ENCODE measurements around the gene SASH1. TPM values are rescaled to one million over a fixed set of nuclear protein-coding genes. Genes with fewer than 3 reads are reported as not detected.

Gene SASH1
- total RNA-seq, 1 experiment from 2014 or later, result 12.3 TPM

DNA sequence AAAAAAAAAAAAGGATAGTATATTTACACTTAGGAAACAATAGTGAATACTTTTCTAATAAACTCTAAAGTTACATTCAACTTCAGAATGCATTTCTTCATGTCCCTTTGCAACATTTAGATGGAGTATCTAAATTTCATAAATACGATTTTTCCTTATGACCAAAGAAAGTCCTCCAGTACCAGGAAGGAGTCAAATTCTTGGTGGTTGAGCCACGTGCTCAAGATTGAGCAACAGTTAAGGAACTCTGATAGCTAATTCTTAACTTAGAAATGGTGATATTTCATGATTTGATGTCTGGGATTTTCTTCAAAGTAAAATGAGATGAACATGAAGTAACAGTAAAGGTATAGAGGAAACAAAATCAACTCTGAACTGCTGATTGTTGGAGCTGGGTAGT, 92.7 kb downstream of the SASH1 start:
- no peak overlapping the region for H3K4me3 Mint-ChIP-seq (ENCODE audit: low read depth, unreplicated experiment)
- no peak overlapping the region for H3K27ac Mint-ChIP-seq (ENCODE audit: unreplicated experiment)
- no TSS peak for BruUV-seq (replicated peaks)
- TF ChIP-seq, protein P1, sequence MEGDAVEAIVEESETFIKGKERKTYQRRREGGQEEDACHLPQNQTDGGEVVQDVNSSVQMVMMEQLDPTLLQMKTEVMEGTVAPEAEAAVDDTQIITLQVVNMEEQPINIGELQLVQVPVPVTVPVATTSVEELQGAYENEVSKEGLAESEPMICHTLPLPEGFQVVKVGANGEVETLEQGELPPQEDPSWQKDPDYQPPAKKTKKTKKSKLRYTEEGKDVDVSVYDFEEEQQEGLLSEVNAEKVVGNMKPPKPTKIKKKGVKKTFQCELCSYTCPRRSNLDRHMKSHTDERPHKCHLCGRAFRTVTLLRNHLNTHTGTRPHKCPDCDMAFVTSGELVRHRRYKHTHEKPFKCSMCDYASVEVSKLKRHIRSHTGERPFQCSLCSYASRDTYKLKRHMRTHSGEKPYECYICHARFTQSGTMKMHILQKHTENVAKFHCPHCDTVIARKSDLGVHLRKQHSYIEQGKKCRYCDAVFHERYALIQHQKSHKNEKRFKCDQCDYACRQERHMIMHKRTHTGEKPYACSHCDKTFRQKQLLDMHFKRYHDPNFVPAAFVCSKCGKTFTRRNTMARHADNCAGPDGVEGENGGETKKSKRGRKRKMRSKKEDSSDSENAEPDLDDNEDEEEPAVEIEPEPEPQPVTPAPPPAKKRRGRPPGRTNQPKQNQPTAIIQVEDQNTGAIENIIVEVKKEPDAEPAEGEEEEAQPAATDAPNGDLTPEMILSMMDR (IDR thresholded peaks at IDR 0.05; ENCODE audit: unreplicated experiment), result no peak
- H3K27me3 Mint-ChIP-seq (ENCODE audit: unreplicated experiment), result no peaks in the 10 kb centered on the region
- no peaks in the 10 kb centered on the region for H3K4me1 Mint-ChIP-seq (ENCODE audit: low read depth, unreplicated experiment)
- no peak for DNase-seq
- no peaks in the 10 kb centered on the region for H3K36me3 Mint-ChIP-seq (ENCODE audit: insufficient read depth, unreplicated experiment)
- intact Hi-C loops (cut with micrococcal nuclease; ENCODE audit: unreplicated experiment), result no loop called here
- no peaks in the 10 kb centered on the region for H3K9me3 Mint-ChIP-seq (ENCODE audit: low read depth, unreplicated experiment)
- CTCF ChIA-PET, result interaction anchor here (0.7 to 0.8 kb wide), 2 partner anchors 10 to 39 kb away, joined by 4 to 8 read pairs; no protein-coding TSS in a partner anchor

DNA sequence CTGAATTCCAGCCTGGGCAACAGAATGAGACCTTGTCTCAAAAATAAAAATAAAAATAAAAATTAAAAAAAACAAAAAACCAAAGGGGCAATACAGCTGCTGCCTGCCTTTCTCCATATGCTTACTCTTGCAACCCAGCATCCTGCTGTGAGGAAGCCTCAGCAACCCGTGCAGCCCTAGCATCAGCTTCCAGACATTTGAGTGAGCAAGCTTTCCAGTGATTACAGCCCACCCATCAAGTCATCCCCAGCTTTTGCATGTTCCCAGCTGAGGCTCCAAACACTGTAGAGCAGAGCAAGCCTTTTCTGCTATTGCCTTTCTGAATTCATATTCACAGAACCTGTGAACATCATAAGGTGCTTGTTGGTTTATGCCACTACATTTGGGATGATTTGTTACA, 93.8 kb downstream of the SASH1 start:
- no peaks in the 10 kb centered on the region for H3K9me3 Mint-ChIP-seq (ENCODE audit: low read depth, unreplicated experiment)
- CTCF ChIA-PET, result no interaction called here
- intact Hi-C loops (cut with micrococcal nuclease; ENCODE audit: unreplicated experiment), result no loop called here
- H3K27ac Mint-ChIP-seq (ENCODE audit: unreplicated experiment), result no peak overlapping the region
- TF ChIP-seq, protein P1 (IDR thresholded peaks at IDR 0.05; ENCODE audit: unreplicated experiment), result no peak
- H3K4me3 Mint-ChIP-seq (ENCODE audit: low read depth, unreplicated experiment), result no peak overlapping the region
- DNase-seq, result no peak
- no TSS peak for BruUV-seq (replicated peaks)
- H3K4me1 Mint-ChIP-seq (ENCODE audit: low read depth, unreplicated experiment), result peaks cover 7% of the 10 kb centered on the region
- H3K27me3 Mint-ChIP-seq (ENCODE audit: unreplicated experiment), result no peaks in the 10 kb centered on the region
- no peaks in the 10 kb centered on the region for H3K36me3 Mint-ChIP-seq (ENCODE audit: insufficient read depth, unreplicated experiment)

DNA sequence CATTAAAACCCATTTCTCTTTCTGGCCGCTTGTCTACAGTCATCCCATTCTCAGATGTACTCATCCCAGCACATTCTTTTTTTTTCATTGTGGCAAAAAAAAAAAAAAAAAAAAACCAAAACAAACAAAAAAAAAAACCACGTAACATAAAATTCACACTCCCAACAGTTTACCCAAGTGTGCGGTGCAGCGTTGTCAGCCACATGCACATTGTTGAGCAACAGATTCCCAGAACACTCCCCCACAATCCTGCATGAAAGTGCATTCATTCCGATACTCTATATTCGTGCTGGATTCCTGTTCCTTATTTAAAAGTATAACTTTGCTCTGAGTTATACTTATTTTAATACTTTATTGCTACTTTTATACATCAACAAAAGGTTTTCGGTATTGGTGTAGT, 96.0 kb downstream of the SASH1 start:
- no peak overlapping the region for H3K4me3 Mint-ChIP-seq (ENCODE audit: low read depth, unreplicated experiment)
- H3K36me3 Mint-ChIP-seq (ENCODE audit: insufficient read depth, unreplicated experiment), result no peaks in the 10 kb centered on the region
- CTCF ChIA-PET, result no interaction called here
- no peaks in the 10 kb centered on the region for H3K27me3 Mint-ChIP-seq (ENCODE audit: unreplicated experiment)
- H3K4me1 Mint-ChIP-seq (ENCODE audit: low read depth, unreplicated experiment), result peaks cover 13% of the 10 kb centered on the region
- H3K27ac Mint-ChIP-seq (ENCODE audit: unreplicated experiment), result no peak overlapping the region
- intact Hi-C loops (cut with micrococcal nuclease; ENCODE audit: unreplicated experiment), result no loop called here
- no TSS peak for BruUV-seq (replicated peaks)
- TF ChIP-seq, protein P1 (IDR thresholded peaks at IDR 0.05; ENCODE audit: unreplicated experiment), result no peak
- no peak for DNase-seq
- no peaks in the 10 kb centered on the region for H3K9me3 Mint-ChIP-seq (ENCODE audit: low read depth, unreplicated experiment)

DNA sequence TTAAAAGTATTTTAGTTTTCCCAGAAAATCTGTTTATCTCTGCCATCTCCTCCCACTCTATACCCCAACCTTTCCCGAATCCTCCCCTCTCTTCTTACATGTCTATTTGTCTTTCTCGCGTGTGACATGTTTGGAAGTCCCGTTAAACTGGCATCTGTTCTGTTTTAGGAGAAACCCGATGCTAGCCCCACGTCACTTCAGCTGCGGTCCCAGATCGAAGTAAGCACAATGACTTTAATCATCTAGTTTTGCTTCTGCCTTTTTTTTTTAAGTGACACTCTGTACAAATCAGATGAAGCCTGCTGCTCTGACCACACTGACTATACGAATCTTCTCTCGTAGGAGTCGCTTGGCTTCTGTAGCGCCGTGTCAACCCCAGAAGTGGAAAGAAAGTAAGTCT, 97.4 kb downstream of the SASH1 start:
- no TSS peak for BruUV-seq (replicated peaks)
- H3K4me3 Mint-ChIP-seq (ENCODE audit: low read depth, unreplicated experiment), result no peak overlapping the region

More for the DNA sequence above, 97.4 kb downstream of the SASH1 start:
- intact Hi-C loops (cut with micrococcal nuclease; ENCODE audit: unreplicated experiment), result no loop called here
- Mint-ChIP-seq H3K4me1 (ENCODE audit: low read depth, unreplicated experiment) (peaks cover 13% of the 10 kb centered on the region), H3K27me3 (ENCODE audit: unreplicated experiment) (no peaks in the 10 kb centered on the region), H3K27ac (ENCODE audit: unreplicated experiment) (no peak overlapping the region), H3K36me3 (ENCODE audit: insufficient read depth, unreplicated experiment) (no peaks in the 10 kb centered on the region), H3K9me3 (ENCODE audit: low read depth, unreplicated experiment) (no peaks in the 10 kb centered on the region)
- DNase-seq, result no peak
- CTCF ChIA-PET, result no interaction called here
- TF ChIP-seq, protein P1 (IDR thresholded peaks at IDR 0.05; ENCODE audit: unreplicated experiment), result no peak

Data from Calu3 (cell line).